AG10803 (cell line): ENCODE results near the gene SLC16A10.

Experiments used
- DNase-seq: peaks from one replicate; pipeline ENCODE4 v3.0.0; 2010; ENCODE audit warnings: low read depth
- H3K4me3 ChIP-seq: 2 replicates; pipeline ENCODE4 v1.5.1; 2011; ENCODE audit warnings: mild to moderate bottlenecking, low read length, control low read depth
- CTCF ChIP-seq: conservative IDR thresholded peaks from 2 replicates; pipeline ENCODE4 v1.5.1; 2011; ENCODE audit warnings: mild to moderate bottlenecking, low read length, control low read depth, inconsistent platforms

SLC16A10 gene

GRCh38 chr6:111238464-111239119 lies 151.3 kb downstream of the SLC16A10 start:
- TF ChIP-seq CTCF = no peak
- DNase-seq = no peak
- no peak overlapping the region for H3K4me3 ChIP-seq

- no peak for DNase-seq
- H3K4me3 ChIP-seq = no peak overlapping the region
- no peak for TF ChIP-seq CTCF
These were observed 152.2 kb downstream of the SLC16A10 start for GRCh38 chr6:111239461-111239860.

- peak; percentile 16 for DNase-seq
- H3K4me3 ChIP-seq = no peak overlapping the region
- no peak for TF ChIP-seq CTCF
These were observed 155.1 kb downstream of the SLC16A10 start for GRCh38 chr6:111242452-111242851.

GRCh38 chr6:111243095-111243494 lies 155.8 kb downstream of the SLC16A10 start:
- no peak for DNase-seq
- TF ChIP-seq CTCF = no peak
- no peak overlapping the region for H3K4me3 ChIP-seq

GRCh38 chr6:111248789-111249188 lies 161.5 kb downstream of the SLC16A10 start:
- no peak overlapping the region for H3K4me3 ChIP-seq
- DNase-seq = no peak
- TF ChIP-seq CTCF = no peak

- no peak overlapping the region for H3K4me3 ChIP-seq
- DNase-seq = no peak
- no peak for TF ChIP-seq CTCF
These were observed 163.6 kb downstream of the SLC16A10 start for GRCh38 chr6:111250791-111251354.

GRCh38 chr6:111252726-111253125 lies 165.4 kb downstream of the SLC16A10 start:
- TF ChIP-seq CTCF = no peak
- H3K4me3 ChIP-seq = no peak overlapping the region
- no peak for DNase-seq
